Nephron (organoid): ENCODE results near the gene EPB41L2.
A peak's percentile ranks its signal among the peaks of the same experiment; 100 is the strongest.

Experiments used
- H3K27ac Mint-ChIP-seq, 3 experiments: 2 replicates each; pipeline ENCODE4 v1.8.0; 2020; ENCODE audit warnings: mixed read lengths in 3 of 3, mild to moderate bottlenecking in 2 of 3, moderate library complexity in 1 of 3
- H3K27me3 Mint-ChIP-seq: 2 replicates; pipeline ENCODE4 v1.8.0; 2021; ENCODE audit warnings: low read depth, mild to moderate bottlenecking, moderate library complexity, mixed read lengths
- H3K36me3 Mint-ChIP-seq: 2 replicates; pipeline ENCODE4 v1.8.0; 2020; ENCODE audit warnings: low read depth, mixed read lengths
- H3K4me1 Mint-ChIP-seq: 2 replicates; pipeline ENCODE4 v1.8.0; 2020; ENCODE audit warnings: mixed read lengths
- H3K4me3 Mint-ChIP-seq, 3 experiments: 2 replicates each; pipeline ENCODE4 v1.8.0; 2020; ENCODE audit warnings: mild to moderate bottlenecking in 3 of 3, mixed read lengths in 3 of 3, moderate library complexity in 2 of 3
- H3K9me3 Mint-ChIP-seq: 2 replicates; pipeline ENCODE4 v1.8.0; 2020; ENCODE audit warnings: mixed read lengths
- CTCF ChIP-seq, 3 experiments: fragments of 200-600 bp; sonication (generic); IDR thresholded peaks; one replicate each; pipeline ENCODE4 v1.5.0; 2021; ENCODE audit warnings: antibody characterized with exemption in 3 of 3; ENCODE audit not compliant: unreplicated experiment in 3 of 3

EPB41L2 gene

GRCh38 chr6:131061041-131061750 is 1.8 kb downstream of the EPB41L2 start:
- peaks cover 22% of the 10 kb centered on the region for H3K36me3 Mint-ChIP-seq
- peaks cover 50% of the 10 kb centered on the region for H3K4me1 Mint-ChIP-seq
- H3K27ac Mint-ChIP-seq: peak overlapping the region; percentile 63 to 70 (median 68)
- peaks cover 14% of the 10 kb centered on the region for H3K9me3 Mint-ChIP-seq
- no peak for TF ChIP-seq CTCF (IDR thresholded peaks at IDR 0.05; ENCODE audit: unreplicated experiment in 3 of 3)
- H3K4me3 Mint-ChIP-seq: peak overlapping the region; percentile 85 to 88 (median 86)
- no peaks in the 10 kb centered on the region for H3K27me3 Mint-ChIP-seq

- H3K36me3 Mint-ChIP-seq: peaks cover 30% of the 10 kb centered on the region
- no peaks in the 10 kb centered on the region for H3K27me3 Mint-ChIP-seq
- no peak for TF ChIP-seq CTCF (IDR thresholded peaks at IDR 0.05; ENCODE audit: unreplicated experiment in 3 of 3)
- H3K4me1 Mint-ChIP-seq: peaks cover 41% of the 10 kb centered on the region
- H3K9me3 Mint-ChIP-seq: peaks cover 16% of the 10 kb centered on the region
- peak overlapping the region; percentile 47 to 70 (median 63) for H3K27ac Mint-ChIP-seq
- H3K4me3 Mint-ChIP-seq: peak overlapping the region; percentile 85 to 88 (median 86)
These were observed 2.7 kb downstream of the EPB41L2 start for GRCh38 chr6:131060311-131060710.

GRCh38 chr6:131059486-131059885 is 3.6 kb downstream of the EPB41L2 start:
- Mint-ChIP-seq H3K4me1 (peaks cover 34% of the 10 kb centered on the region), H3K9me3 (peaks cover 18% of the 10 kb centered on the region), H3K36me3 (peaks cover 38% of the 10 kb centered on the region), H3K27ac (peak overlapping the region in 2 of 3 experiments; percentile 31 to 32), H3K27me3 (no peaks in the 10 kb centered on the region), H3K4me3 (peak overlapping the region in 2 of 3 experiments; percentile 56 to 88)
- TF ChIP-seq CTCF (IDR thresholded peaks at IDR 0.05; ENCODE audit: unreplicated experiment in 3 of 3): no peak

GRCh38 chr6:131058236-131058635 is 4.8 kb downstream of the EPB41L2 start:
- H3K27ac Mint-ChIP-seq: no peak overlapping the region
- H3K27me3 Mint-ChIP-seq: no peaks in the 10 kb centered on the region
- H3K4me1 Mint-ChIP-seq: peaks cover 25% of the 10 kb centered on the region
- peaks cover 49% of the 10 kb centered on the region for H3K36me3 Mint-ChIP-seq
- H3K9me3 Mint-ChIP-seq: peaks cover 27% of the 10 kb centered on the region
- TF ChIP-seq CTCF (IDR thresholded peaks at IDR 0.05; ENCODE audit: unreplicated experiment in 3 of 3): no peak
- no peak overlapping the region for H3K4me3 Mint-ChIP-seq

GRCh38 chr6:131054392-131055250 is 8.4 kb downstream of the EPB41L2 start:
- H3K36me3 Mint-ChIP-seq: peaks cover 69% of the 10 kb centered on the region

More at GRCh38 chr6:131054392-131055250, 8.4 kb downstream of the EPB41L2 start:
- TF ChIP-seq CTCF (IDR thresholded peaks at IDR 0.05; ENCODE audit: unreplicated experiment in 3 of 3): no peak
- Mint-ChIP-seq H3K4me3 (no peak overlapping the region), H3K27me3 (no peaks in the 10 kb centered on the region), H3K9me3 (peaks cover 39% of the 10 kb centered on the region), H3K27ac (no peak overlapping the region), H3K4me1 (peaks cover 27% of the 10 kb centered on the region)
